Activated CD4-positive, alpha-beta memory T cell treated with anti-CD3 and anti-CD28 coated beads for 36 hours (primary cell): ENCODE data around the gene GALNT5. TPM values are rescaled to one million over a fixed set of nuclear protein-coding genes. Genes with fewer than 3 reads are reported as not detected.

Experiments
- CTCF ChIA-PET: fragments of 350-600 bp; sonication (Branson Sonifier 250); formaldehyde crosslinking; loops from one replicate; lab custom pipeline; 2021; ENCODE audit warnings: antibody characterized with exemption, inconsistent platforms; lab: Charles Lee
- POLR2A ChIA-PET: fragments of 350-600 bp; sonication (Branson Sonifier 250); formaldehyde crosslinking; loops from one replicate; lab custom pipeline; 2021; ENCODE audit warnings: antibody characterized with exemption; lab: Charles Lee
- DNase-seq: peaks from one replicate; pipeline ENCODE4 v3.0.0-alpha.2; 2020
- H3K27ac Mint-ChIP-seq: one replicate; pipeline ENCODE4 v1.8.0; 2021; ENCODE audit warnings: mixed read lengths
- H3K27me3 Mint-ChIP-seq: one replicate; pipeline ENCODE4 v1.8.0; 2021; ENCODE audit warnings: mixed read lengths
- H3K36me3 Mint-ChIP-seq: one replicate; pipeline ENCODE4 v1.8.0; 2021; ENCODE audit warnings: mixed read lengths
- H3K4me1 Mint-ChIP-seq: one replicate; pipeline ENCODE4 v1.8.0; 2021; ENCODE audit warnings: low read depth, mixed read lengths
- H3K4me3 Mint-ChIP-seq: one replicate; pipeline ENCODE4 v1.8.0; 2021; ENCODE audit warnings: mild to moderate bottlenecking, mixed read lengths
- H3K9me3 Mint-ChIP-seq: one replicate; pipeline ENCODE4 v1.8.0; 2021; ENCODE audit warnings: mixed read lengths
- intact Hi-C: fragments of 100-400 bp; cut with micrococcal nuclease; formaldehyde crosslinking; loops from one replicate; pipeline ENCODE4 v1.15.1; 2023
- total RNA-seq, 2 experiments: library from RNA; stranded (reverse); gene quantifications; one replicate each; pipeline ENCODE4 v1.2.3, GENCODE V29; 2021

Gene GALNT5
- total RNA-seq, 2 experiments from 2014 or later: not detected

DNA sequence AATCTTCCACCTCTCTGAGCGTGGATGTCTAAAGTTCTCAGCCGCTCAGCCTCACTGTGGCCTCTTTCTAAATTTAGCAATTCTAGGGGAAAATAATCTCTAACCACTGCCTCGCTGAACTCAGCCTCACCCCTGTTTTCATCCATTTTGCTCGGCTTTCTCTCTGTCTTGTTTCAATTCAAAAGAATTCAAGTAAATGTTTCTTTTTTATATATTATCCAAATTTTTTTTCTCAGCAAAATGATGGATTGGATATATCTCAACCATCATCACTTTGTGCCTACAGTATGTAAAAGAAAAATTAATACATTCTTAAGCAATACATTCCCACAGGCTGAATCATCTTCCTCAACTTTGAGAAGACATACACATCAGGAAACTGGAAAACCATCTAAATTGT lies 24.0 kb upstream of the GALNT5 start:
- intact Hi-C loops: no loop called here

DNA sequence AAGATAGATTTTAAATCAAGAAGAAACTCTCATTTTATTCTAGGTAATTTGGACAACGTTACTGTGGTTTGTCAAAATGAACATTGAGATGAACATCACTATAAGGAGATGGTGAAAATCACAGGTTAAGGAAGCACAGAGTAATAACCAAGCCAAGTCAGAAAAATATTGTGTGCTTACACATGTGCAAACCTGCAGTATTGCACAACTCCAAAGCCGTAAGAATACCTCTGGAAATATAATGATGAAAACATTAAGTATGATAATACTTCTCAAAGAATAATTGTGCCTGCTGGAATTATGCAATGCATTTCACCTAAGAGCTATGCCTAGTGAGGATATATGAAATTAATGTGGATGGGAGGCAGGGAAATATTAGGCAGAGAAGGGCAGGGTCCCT lies 21.1 kb upstream of the GALNT5 start:
- ChIA-PET CTCF (interaction anchor here (1.4 kb wide), 1 partner anchor 43 kb away, joined by 3 read pairs; no protein-coding TSS in a partner anchor), POLR2A (no interaction called here)
- no peaks in the 10 kb centered on the region for H3K9me3 Mint-ChIP-seq
- intact Hi-C loops: no loop called here
- H3K4me3 Mint-ChIP-seq: no peak overlapping the region
- H3K36me3 Mint-ChIP-seq: no peaks in the 10 kb centered on the region
- no peak for DNase-seq
- H3K27me3 Mint-ChIP-seq: peaks cover 14% of the 10 kb centered on the region
- H3K4me1 Mint-ChIP-seq: no peaks in the 10 kb centered on the region
- H3K27ac Mint-ChIP-seq: no peak overlapping the region

More for the DNA sequence above, 24.0 kb upstream of the GALNT5 start:
- no peak for DNase-seq
- ChIA-PET CTCF (no interaction called here), POLR2A (no interaction called here)
- no peak overlapping the region for H3K4me3 Mint-ChIP-seq
- no peak overlapping the region for H3K27ac Mint-ChIP-seq
- no peaks in the 10 kb centered on the region for H3K36me3 Mint-ChIP-seq
- H3K9me3 Mint-ChIP-seq: no peaks in the 10 kb centered on the region
- H3K27me3 Mint-ChIP-seq: peaks cover 16% of the 10 kb centered on the region
- H3K4me1 Mint-ChIP-seq: no peaks in the 10 kb centered on the region

DNA sequence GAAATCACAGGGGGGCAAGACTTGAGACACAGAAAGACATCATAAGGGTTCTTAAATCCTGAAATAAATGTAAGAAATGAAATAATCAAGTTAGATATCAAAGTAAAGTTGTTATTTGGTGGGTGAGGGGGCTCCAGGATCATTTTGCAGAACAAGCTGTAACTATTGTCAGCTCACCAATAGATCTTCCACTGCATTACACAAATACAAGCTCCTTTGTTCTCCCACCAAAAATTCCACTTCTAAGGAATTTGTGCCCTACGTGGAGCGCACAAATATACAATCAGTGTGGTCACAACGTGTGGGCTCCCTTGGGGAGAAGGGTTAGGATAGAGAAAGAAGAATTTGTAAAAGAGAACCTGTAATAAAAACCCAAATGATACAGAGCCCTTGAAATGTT lies 19.2 kb upstream of the GALNT5 start:
- ChIA-PET POLR2A (no interaction called here), CTCF (no interaction called here)
- Mint-ChIP-seq H3K4me3 (no peak overlapping the region), H3K27ac (no peak overlapping the region), H3K4me1 (no peaks in the 10 kb centered on the region), H3K27me3 (peaks cover 7% of the 10 kb centered on the region), H3K36me3 (no peaks in the 10 kb centered on the region), H3K9me3 (no peaks in the 10 kb centered on the region)
- intact Hi-C loops: no loop called here
- DNase-seq: no peak

DNA sequence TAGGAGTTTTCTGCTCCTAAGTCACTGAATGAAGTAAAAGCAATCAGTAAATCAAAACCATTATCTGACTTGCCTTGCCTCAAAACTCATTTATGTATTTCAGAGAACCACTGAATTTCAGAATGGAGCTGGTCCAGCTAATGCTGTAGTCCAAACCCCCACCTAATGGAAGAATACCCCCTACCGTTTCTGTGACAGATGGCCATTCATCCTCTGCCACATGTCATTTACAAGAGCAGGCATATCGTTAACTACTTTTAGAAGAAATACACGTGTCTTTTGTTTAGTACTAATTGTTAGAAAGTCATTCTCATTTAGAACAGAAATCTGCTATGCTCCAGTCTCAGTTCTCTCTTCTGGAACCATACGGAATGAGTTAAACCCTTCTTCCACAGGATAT lies 12.8 kb upstream of the GALNT5 start:
- Mint-ChIP-seq H3K4me3 (no peak overlapping the region), H3K4me1 (peaks cover 15% of the 10 kb centered on the region), H3K9me3 (no peaks in the 10 kb centered on the region), H3K36me3 (no peaks in the 10 kb centered on the region), H3K27me3 (peaks cover 16% of the 10 kb centered on the region), H3K27ac (no peak overlapping the region)
- CTCF ChIA-PET: no interaction called here
- POLR2A ChIA-PET: no interaction called here
- intact Hi-C loops: no loop called here
- no peak for DNase-seq

DNA sequence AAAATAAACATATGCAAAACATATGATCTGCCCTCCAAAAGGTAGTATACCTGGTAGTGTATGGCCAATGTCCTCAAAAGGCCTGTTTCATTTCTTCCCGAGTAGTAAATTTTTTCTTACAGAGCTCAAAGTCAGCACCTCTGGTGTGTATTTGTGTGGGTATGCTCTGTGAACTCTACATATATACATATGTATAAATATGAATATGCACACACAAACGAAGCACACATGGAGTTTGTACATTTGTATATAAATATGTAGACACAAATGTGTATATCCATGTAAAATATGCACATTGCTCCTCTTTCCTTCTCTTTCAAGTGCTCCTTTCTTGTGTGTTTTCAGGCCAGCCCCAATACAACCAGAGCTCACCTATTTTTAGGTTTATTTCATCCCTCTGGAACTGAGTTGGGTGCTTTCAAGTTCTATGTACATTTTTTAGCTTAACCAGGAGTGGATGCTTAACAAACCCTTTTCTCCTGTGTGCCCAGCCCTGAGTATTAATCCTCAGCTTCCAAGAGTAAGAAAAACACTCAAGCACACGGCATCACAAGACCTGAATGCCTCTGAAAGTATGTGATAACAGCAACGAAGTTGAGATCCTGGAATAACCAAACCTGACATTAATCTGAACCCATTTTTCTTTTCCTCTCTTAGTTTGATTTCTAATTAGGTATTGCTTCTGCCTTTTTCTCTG lies 12.2 kb upstream of the GALNT5 start:
- ChIA-PET POLR2A (interaction anchor here (1.4 kb wide), 1 partner anchor 16 kb away, joined by 3 read pairs; no protein-coding TSS in a partner anchor), CTCF (interaction anchor here (2.0 kb wide), 1 partner anchor 57 kb away, joined by 7 read pairs; no protein-coding TSS in a partner anchor)
- intact Hi-C loops: no loop called here
- Mint-ChIP-seq H3K36me3 (no peaks in the 10 kb centered on the region), H3K4me1 (peaks cover 15% of the 10 kb centered on the region), H3K4me3 (no peak overlapping the region), H3K27ac (no peak overlapping the region), H3K9me3 (no peaks in the 10 kb centered on the region), H3K27me3 (peaks cover 16% of the 10 kb centered on the region)
- DNase-seq: no peak

DNA sequence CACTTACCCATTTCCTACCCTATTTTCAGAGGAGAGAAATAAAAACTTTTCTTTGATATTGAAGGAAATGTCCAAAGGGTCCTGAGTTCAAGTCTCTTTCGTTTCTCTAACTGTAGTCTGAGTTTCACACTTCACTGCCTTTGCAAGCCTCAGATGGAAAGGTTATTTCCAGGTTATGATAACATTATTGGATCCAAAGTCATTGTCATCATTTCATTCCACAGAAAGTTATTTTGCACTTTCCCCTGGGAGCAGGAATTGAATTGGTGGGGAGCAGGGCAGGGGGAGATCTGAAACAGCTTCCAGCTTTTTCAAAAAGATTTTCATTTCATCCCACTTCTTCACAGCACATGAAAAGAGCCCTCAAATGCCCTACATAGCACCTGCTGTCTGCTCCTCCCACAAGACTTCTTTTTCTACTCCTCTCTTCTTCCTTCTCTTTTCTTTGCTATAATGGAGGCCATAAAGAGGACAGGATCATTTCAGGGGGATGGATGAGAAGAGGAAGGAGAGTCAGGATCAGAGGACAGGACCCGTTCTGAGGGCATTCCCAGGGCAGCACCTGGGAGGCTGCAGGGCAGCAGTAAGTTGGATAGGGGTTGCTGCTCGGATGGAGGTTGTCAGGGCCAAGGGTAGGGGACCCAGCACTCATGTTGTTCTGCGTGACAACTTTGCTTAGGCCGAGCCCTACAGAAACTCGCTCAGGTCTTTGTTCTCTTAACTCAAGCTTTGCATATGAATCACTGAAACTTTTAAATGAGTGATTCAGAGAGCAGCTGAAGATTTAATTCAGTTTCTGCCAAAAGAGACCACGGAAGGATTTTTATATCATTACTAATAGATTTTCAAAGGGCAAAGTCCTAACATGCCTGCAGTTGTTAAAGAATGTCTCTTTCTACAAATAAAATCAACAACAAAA lies 11.4 kb upstream of the GALNT5 start:
- POLR2A ChIA-PET: interaction anchor here (0.6 to 1.4 kb wide), 2 partner anchors 15 to 189 kb away, joined by 3 read pairs; no protein-coding TSS in a partner anchor
- intact Hi-C loops: loop anchor here (1.0 kb wide), 3 partner anchors 10 to 25 kb away; no protein-coding TSS in a partner anchor

DNA sequence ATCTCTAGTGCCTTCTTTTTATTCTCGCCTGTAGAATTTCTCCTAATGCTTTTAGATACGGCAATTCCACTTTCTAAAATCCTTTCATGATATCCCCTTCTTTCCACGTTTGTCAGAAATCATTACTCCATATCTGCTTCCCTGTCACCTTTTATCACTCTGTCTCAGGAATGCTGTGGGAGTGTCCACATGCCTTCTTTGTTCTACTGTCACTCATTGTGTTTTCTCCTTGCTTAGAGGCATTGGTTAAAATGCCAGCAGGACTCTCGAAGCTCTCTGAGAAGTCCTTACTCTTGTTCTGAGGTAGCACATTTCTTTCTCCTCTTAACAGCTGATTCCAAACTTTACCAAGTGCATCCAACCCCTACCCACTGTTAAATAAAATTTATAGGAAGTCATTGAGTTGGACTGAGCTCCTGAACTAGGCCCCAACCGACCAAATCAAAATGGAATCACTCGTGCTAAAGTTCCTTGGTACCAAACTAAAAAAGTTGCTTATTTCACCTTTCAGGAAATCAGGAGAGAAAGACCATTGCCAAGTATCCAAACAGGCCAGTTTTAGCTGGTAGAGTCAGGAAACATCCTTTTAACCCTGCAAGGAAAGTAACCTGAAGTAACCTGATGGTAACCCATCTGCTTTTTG lies 10.6 kb upstream of the GALNT5 start:
- Mint-ChIP-seq H3K27me3 (peaks cover 18% of the 10 kb centered on the region), H3K36me3 (no peaks in the 10 kb centered on the region), H3K27ac (no peak overlapping the region), H3K4me3 (no peak overlapping the region), H3K9me3 (no peaks in the 10 kb centered on the region), H3K4me1 (peaks cover 15% of the 10 kb centered on the region)
- intact Hi-C loops: loop anchor here (1.0 kb wide), 3 partner anchors 9 to 24 kb away; no protein-coding TSS in a partner anchor
- POLR2A ChIA-PET: interaction anchor here (0.6 to 1.4 kb wide), 2 partner anchors 15 to 188 kb away, joined by 3 read pairs; no protein-coding TSS in a partner anchor
- CTCF ChIA-PET: interaction anchor here (2.0 kb wide), 1 partner anchor 55 kb away, joined by 7 read pairs; no protein-coding TSS in a partner anchor
- no peak for DNase-seq

More for the DNA sequence above, 11.4 kb upstream of the GALNT5 start:
- no peaks in the 10 kb centered on the region for H3K36me3 Mint-ChIP-seq
- H3K4me3 Mint-ChIP-seq: no peak overlapping the region
- H3K27ac Mint-ChIP-seq: peak overlapping the region; percentile 51
- H3K4me1 Mint-ChIP-seq: peaks cover 15% of the 10 kb centered on the region
- H3K9me3 Mint-ChIP-seq: no peaks in the 10 kb centered on the region
- peak; percentile 64 for DNase-seq
- peaks cover 18% of the 10 kb centered on the region for H3K27me3 Mint-ChIP-seq
- CTCF ChIA-PET: interaction anchor here (2.0 kb wide), 1 partner anchor 56 kb away, joined by 7 read pairs; no protein-coding TSS in a partner anchor

DNA sequence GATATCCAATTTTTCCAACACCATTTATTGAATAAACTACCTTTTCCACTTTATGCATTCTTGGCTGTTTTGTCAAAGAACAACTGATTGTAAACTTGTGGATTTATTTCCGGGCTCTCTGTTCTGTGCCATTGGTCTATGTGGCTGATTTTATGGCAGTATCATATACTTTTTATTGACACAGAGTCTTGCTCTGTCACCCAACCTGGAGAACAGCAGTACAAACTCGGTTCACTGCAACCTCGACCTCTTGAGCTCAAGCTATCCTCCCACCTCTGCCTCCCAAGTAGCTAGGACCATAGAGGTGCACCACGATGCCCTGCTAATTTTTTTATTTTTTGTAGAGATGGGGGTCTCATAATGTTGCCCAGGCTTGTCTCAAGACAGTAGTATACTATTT lies 6.7 kb upstream of the GALNT5 start:
- peaks cover 8% of the 10 kb centered on the region for H3K27me3 Mint-ChIP-seq
- peaks cover 15% of the 10 kb centered on the region for H3K4me1 Mint-ChIP-seq
- no peak overlapping the region for H3K4me3 Mint-ChIP-seq
- H3K9me3 Mint-ChIP-seq: no peaks in the 10 kb centered on the region
- H3K27ac Mint-ChIP-seq: no peak overlapping the region
- ChIA-PET CTCF (interaction anchor here (1.2 kb wide), 1 partner anchor 51 kb away, joined by 3 read pairs; no protein-coding TSS in a partner anchor), POLR2A (no interaction called here)
- no peaks in the 10 kb centered on the region for H3K36me3 Mint-ChIP-seq
- DNase-seq: no peak
- intact Hi-C loops: no loop called here

DNA sequence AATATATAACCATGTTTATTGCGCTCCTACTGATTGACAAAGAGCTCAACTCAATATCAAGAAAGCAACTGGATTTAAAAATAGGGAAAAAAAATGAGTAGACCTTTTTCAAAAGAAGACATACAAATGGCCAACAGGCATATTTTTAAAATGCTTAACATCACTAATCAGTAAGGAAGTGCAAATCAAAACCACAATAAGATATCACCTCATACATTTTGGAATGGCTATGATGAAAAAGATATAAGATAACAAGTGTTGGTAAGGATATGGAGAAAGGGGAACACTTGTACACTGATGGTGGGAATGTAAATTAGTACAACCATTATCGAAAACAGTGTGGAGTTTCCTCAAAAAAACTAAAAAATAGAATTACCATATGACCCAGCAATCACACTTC lies 5.6 kb upstream of the GALNT5 start:
- ChIA-PET CTCF (interaction anchor here (1.1 kb wide), 1 partner anchor 51 kb away, joined by 3 read pairs; no protein-coding TSS in a partner anchor), POLR2A (no interaction called here)
- H3K4me1 Mint-ChIP-seq: peaks cover 13% of the 10 kb centered on the region
- no peak overlapping the region for H3K27ac Mint-ChIP-seq
- H3K36me3 Mint-ChIP-seq: no peaks in the 10 kb centered on the region
- H3K27me3 Mint-ChIP-seq: peaks cover 8% of the 10 kb centered on the region
- no peak for DNase-seq
- intact Hi-C loops: no loop called here
- H3K4me3 Mint-ChIP-seq: no peak overlapping the region
- H3K9me3 Mint-ChIP-seq: no peaks in the 10 kb centered on the region

DNA sequence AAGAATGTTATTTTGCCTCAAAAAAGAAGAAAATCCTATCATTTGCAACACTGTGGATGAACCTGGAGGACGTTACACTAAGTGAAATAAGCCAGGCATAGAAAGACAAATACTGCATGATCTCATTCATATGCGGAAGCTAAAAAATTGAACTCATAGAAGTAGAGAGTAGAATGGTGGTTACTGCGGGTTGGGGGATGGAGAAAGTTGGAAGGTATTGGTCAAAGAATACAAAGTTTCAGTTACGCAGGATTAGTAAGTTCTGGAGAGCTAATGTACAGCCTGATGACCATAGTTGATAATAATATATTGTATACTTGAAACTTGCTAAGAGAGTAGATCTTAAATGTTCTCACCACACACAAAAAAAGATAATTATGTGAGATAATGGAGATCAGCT lies 5.0 kb upstream of the GALNT5 start:
- H3K27me3 Mint-ChIP-seq: peaks cover 8% of the 10 kb centered on the region
- POLR2A ChIA-PET: no interaction called here

DNA sequence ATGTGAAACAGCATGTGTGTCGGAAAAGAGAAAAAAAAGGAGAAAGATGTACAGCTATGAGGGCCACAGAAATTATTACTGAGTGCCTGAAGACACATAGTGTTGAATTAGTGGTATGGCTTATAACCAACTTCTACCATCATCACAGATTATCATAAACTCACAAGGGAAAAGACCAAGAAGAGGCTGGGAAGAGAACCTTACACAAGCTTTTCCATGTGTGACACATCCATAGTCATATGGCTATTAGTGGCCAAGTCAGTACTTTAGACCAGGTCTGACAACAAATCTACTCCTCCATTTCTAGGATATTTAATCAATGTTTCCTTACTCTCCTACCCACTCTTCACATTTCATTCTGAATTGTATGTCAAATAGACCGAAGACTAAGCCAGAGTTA lies 3.5 kb upstream of the GALNT5 start:
- Mint-ChIP-seq H3K4me3 (no peak overlapping the region), H3K4me1 (peaks cover 12% of the 10 kb centered on the region), H3K27me3 (peaks cover 12% of the 10 kb centered on the region), H3K27ac (no peak overlapping the region), H3K36me3 (no peaks in the 10 kb centered on the region), H3K9me3 (no peaks in the 10 kb centered on the region)
- DNase-seq: no peak
- POLR2A ChIA-PET: no interaction called here
- intact Hi-C loops: no loop called here
- CTCF ChIA-PET: no interaction called here

More for the DNA sequence above, 5.0 kb upstream of the GALNT5 start:
- Mint-ChIP-seq H3K36me3 (no peaks in the 10 kb centered on the region), H3K4me1 (peaks cover 12% of the 10 kb centered on the region), H3K4me3 (no peak overlapping the region), H3K9me3 (no peaks in the 10 kb centered on the region), H3K27ac (no peak overlapping the region)
- no peak for DNase-seq
- CTCF ChIA-PET: interaction anchor here (1.1 kb wide), 1 partner anchor 50 kb away, joined by 3 read pairs; no protein-coding TSS in a partner anchor
- intact Hi-C loops: no loop called here
